NK-92 (cell line): ENCODE measurements around the gene KCNMA1.

Experiments used
- DNase-seq: peaks from one replicate; lab custom pipeline; 2025; ENCODE audit not compliant: unreplicated experiment; lab: John Stamatoyannopoulos, UW

The KCNMA1 gene

GRCh38 chr10:77512219-77512578 is 125.4 kb downstream of the KCNMA1 start:
- no peak for DNase-seq

GRCh38 chr10:77511498-77512218 is 126.0 kb downstream of the KCNMA1 start:
- DNase-seq, result no peak

- DNase-seq, result no peak
Measured at GRCh38 chr10:77510695-77511094, 126.9 kb downstream of the KCNMA1 start.

GRCh38 chr10:77510294-77510693 is 127.3 kb downstream of the KCNMA1 start:
- no peak for DNase-seq

- DNase-seq, result no peak
Measured at GRCh38 chr10:77509391-77509790, 128.2 kb downstream of the KCNMA1 start.

- DNase-seq, result no peak
Measured at GRCh38 chr10:77507291-77507880, 130.2 kb downstream of the KCNMA1 start.

GRCh38 chr10:77506517-77507200 is 130.9 kb downstream of the KCNMA1 start:
- DNase-seq, result no peak

GRCh38 chr10:77505431-77506334 is 131.9 kb downstream of the KCNMA1 start:
- DNase-seq, result no peak

- no peak for DNase-seq
Measured at GRCh38 chr10:77504873-77505257, 132.7 kb downstream of the KCNMA1 start.

GRCh38 chr10:77504196-77504872 is 133.3 kb downstream of the KCNMA1 start:
- no peak for DNase-seq

GRCh38 chr10:77501846-77502261 is 135.8 kb downstream of the KCNMA1 start:
- DNase-seq, result no peak

- no peak for DNase-seq
Measured at GRCh38 chr10:77501152-77501845, 136.3 kb downstream of the KCNMA1 start.

- DNase-seq, result no peak
Measured at GRCh38 chr10:77500754-77501151, 136.9 kb downstream of the KCNMA1 start.

- no peak for DNase-seq
Measured at GRCh38 chr10:77498829-77499228, 138.8 kb downstream of the KCNMA1 start.

GRCh38 chr10:77498210-77498609 is 139.4 kb downstream of the KCNMA1 start:
- DNase-seq, result no peak

- DNase-seq, result no peak
Measured at GRCh38 chr10:77497748-77498147, 139.9 kb downstream of the KCNMA1 start.

GRCh38 chr10:77496941-77497420 is 140.6 kb downstream of the KCNMA1 start:
- no peak for DNase-seq

GRCh38 chr10:77494756-77495541 is 142.7 kb downstream of the KCNMA1 start:
- no peak for DNase-seq

- DNase-seq, result no peak
Measured at GRCh38 chr10:77494327-77494726, 143.3 kb downstream of the KCNMA1 start.
